ENCODE data around the gene PGM2. TPM values are rescaled to one million over a fixed set of nuclear protein-coding genes. Genes with fewer than 3 reads are reported as not detected.

The PGM2 gene
- total and polyA plus RNA-seq, 2 donors (not counting 3 experiments of a cell fraction or from before 2014, with no cell fraction given): 17.9 to 53.9 TPM

DNA sequence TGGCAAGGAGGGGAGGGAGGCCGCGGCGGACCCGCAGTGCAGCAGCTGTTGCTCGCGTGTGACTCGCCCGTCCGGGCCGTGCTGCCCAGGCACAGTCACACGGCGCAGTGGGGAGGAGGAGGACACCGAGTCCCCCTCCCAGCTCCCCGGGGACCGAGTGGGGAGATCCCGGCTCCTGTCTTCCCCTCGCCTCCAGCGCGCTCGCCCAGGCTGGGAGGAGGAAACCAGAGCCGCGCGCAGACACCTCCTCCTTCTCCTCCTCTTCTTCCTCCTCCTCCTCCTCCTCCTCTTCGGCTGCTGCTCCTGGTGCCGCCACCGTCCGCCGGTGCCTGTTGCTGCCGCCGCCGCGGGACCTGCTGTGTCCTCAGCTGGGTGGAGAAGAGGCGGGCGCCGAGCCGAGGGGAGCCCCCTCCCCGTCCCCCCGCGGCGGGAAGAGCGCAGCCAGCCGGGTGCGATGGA, 64.3 kb downstream of the PGM2 start, which contains the start of gene TBC1D1:
Gene TBC1D1, plus strand, starts transcription at position 284 of the 459 bp plus-strand sequence. CDS start 11,012 bp downstream, outside the sequence.
- no peaks in the 10 kb centered on the region for H4K20me1 ChIP-seq (replicated peaks; ENCODE audit: control insufficient read depth, extremely low read depth, insufficient read depth, low read length)
- DNase-seq (ENCODE audit: low read depth, low spot score): no peak
- peaks cover 29 to 30% of the 10 kb centered on the region in 2 experiments for H3K27me3 ChIP-seq (ENCODE audit: control insufficient read depth in 2 of 2, insufficient read depth in 2 of 2, low read length in 2 of 2)
- intact Hi-C loops (cut with micrococcal nuclease) (loop anchor here (1.0 to 5.0 kb wide), 4 partner anchors 64 to 144 kb away; partner anchors contain the start of gene PGM2), dilution Hi-C loops (cut with MboI; ENCODE audit: extremely low pct_ligation_motif_present, low sequenced_read_pairs) (no loop called here)
- peaks cover 7% of the 10 kb centered on the region for H3K4me1 ChIP-seq (ENCODE audit: control insufficient read depth, extremely low read depth, insufficient read depth, low read length)
- H3K4me3 ChIP-seq (replicated peaks in 1 of 3; ENCODE audit: insufficient read depth in 1 of 3, low read depth in 1 of 3, low read length in 3 of 3): peak within 1 kb of the TSS; percentile 44 to 64 (median 48)
- H2AFZ ChIP-seq (ENCODE audit: low read depth, low read length): peak within 1 kb of the TSS; percentile 78
- POLR2A ChIA-PET: no interaction called here
- no peaks in the 10 kb centered on the region for H3K9me1 ChIP-seq (replicated peaks; ENCODE audit: control insufficient read depth, extremely low read depth, insufficient read depth, low read length)
- H3K4me2 ChIP-seq (ENCODE audit: insufficient read depth, low read length): peak within 1 kb of the TSS; percentile 82
- H3K9ac ChIP-seq (replicated peaks; ENCODE audit: extremely low read depth, insufficient read depth, low read length): no peak within 1 kb of the TSS
- FAIRE-seq: no peak
- BruUV-seq (replicated peaks): no TSS peak
- H3K9me3 ChIP-seq (replicated peaks; ENCODE audit: control insufficient read depth, insufficient read depth, low read length): no peaks in the 10 kb centered on the region
- no peak within 1 kb of the TSS for H3K27ac ChIP-seq (ENCODE audit: insufficient read depth, low read depth, low read length)
- H3K36me3 ChIP-seq (ENCODE audit: control insufficient read depth in 2 of 2, extremely low read depth in 1 of 2, insufficient read depth in 2 of 2, low read length in 2 of 2): no peaks in the 10 kb centered on the region
- no peaks in the 10 kb centered on the region for H3K79me2 ChIP-seq (ENCODE audit: control insufficient read depth, insufficient read depth, low read length)
- TF ChIP-seq MYC (IDR thresholded peaks at IDR 0.05; ENCODE audit: low read depth, low read length) (no peak), EZH2 (IDR thresholded peaks at IDR 0.05; ENCODE audit: borderline replicate concordance, low read depth, low read length, severe bottlenecking) (peak; percentile 23)
- CTCF ChIA-PET: interaction anchor here (1.6 kb wide), 2 partner anchors 65 to 145 kb away, joined by 3 to 9 read pairs; no protein-coding TSS in a partner anchor

- H3K36me3 ChIP-seq (ENCODE audit: control insufficient read depth in 2 of 2, extremely low read depth in 1 of 2, insufficient read depth in 2 of 2, low read length in 2 of 2): no peaks in the 10 kb centered on the region
- CTCF ChIA-PET: interaction anchor here (1.0 to 1.7 kb wide), 6 partner anchors 14 to 144 kb away, joined by 3 to 9 read pairs (median 3); no protein-coding TSS in a partner anchor
- H3K4me2 ChIP-seq (ENCODE audit: insufficient read depth, low read length): peak overlapping the region; percentile 82
- peaks cover 30 to 35% of the 10 kb centered on the region in 2 experiments for H3K27me3 ChIP-seq (ENCODE audit: control insufficient read depth in 2 of 2, insufficient read depth in 2 of 2, low read length in 2 of 2)
- POLR2A ChIA-PET: interaction anchor here (0.5 kb wide), 1 partner anchor 183 kb away, joined by 3 read pairs; no protein-coding TSS in a partner anchor
- H3K4me3 ChIP-seq (replicated peaks in 1 of 3; ENCODE audit: insufficient read depth in 1 of 3, low read depth in 1 of 3, low read length in 3 of 3): peak overlapping the region; percentile 44 to 64 (median 48)
- H3K9me1 ChIP-seq (replicated peaks; ENCODE audit: control insufficient read depth, extremely low read depth, insufficient read depth, low read length): no peaks in the 10 kb centered on the region
- H3K4me1 ChIP-seq (ENCODE audit: control insufficient read depth, extremely low read depth, insufficient read depth, low read length): peaks cover 7% of the 10 kb centered on the region
- intact Hi-C loops (cut with micrococcal nuclease) (loop anchor here (2.0 to 5.0 kb wide), 3 partner anchors 65 to 86 kb away; partner anchors contain the start of gene PGM2), dilution Hi-C loops (cut with MboI; ENCODE audit: extremely low pct_ligation_motif_present, low sequenced_read_pairs) (no loop called here)
- DNase-seq (ENCODE audit: low read depth, low spot score): peak; percentile 17
- FAIRE-seq: no peak
- H3K9ac ChIP-seq (replicated peaks; ENCODE audit: extremely low read depth, insufficient read depth, low read length): no peak overlapping the region
- BruUV-seq (replicated peaks): no TSS peak
- H2AFZ ChIP-seq (ENCODE audit: low read depth, low read length): peak overlapping the region; percentile 78
- no peaks in the 10 kb centered on the region for H3K79me2 ChIP-seq (ENCODE audit: control insufficient read depth, insufficient read depth, low read length)
- no peaks in the 10 kb centered on the region for H3K9me3 ChIP-seq (replicated peaks; ENCODE audit: control insufficient read depth, insufficient read depth, low read length)
- TF ChIP-seq POLR2A (IDR thresholded peaks at IDR 0.05; ENCODE audit: low read depth, low read length): no peak
- TF ChIP-seq JUN (IDR thresholded peaks at IDR 0.05; ENCODE audit: borderline replicate concordance, insufficient read depth, insufficient read length, low read depth): no peak
- no peak for TF ChIP-seq GATA2 (IDR thresholded peaks at IDR 0.05; ENCODE audit: insufficient read depth, insufficient read length, low read depth, low read length)
- TF ChIP-seq CTCF (IDR thresholded peaks at IDR 0.05; ENCODE audit: extremely low read depth in 1 of 2, insufficient read depth in 1 of 2, low read depth in 1 of 2, low read length in 2 of 2): peak in 1 of 2 donors; percentile 15
- H3K27ac ChIP-seq (ENCODE audit: insufficient read depth, low read depth, low read length): no peak overlapping the region
- H4K20me1 ChIP-seq (replicated peaks; ENCODE audit: control insufficient read depth, extremely low read depth, insufficient read depth, low read length): no peaks in the 10 kb centered on the region
Observed at GRCh38 chr4:37891260-37892159, 65.0 kb downstream of the PGM2 start.
